ENCODE data around the gene PLAA.

DNA sequence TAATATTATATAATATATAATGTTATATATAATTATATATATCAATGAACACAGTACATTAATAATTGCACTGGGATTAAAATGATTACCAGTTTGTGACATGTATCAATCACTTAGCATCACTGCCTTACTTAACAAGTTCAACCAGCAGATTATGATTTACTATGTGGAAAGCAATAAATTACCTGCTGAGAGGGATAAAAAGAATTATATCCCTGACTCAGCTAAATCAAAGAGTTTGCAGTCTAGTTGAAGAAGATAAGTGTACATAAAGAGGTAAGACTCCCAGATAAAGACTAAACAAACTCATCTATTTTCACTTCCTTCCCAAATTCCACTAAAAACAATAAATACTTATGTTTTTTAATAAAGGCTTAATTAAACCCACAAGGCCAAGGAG, 11.2 kb downstream of the PLAA start:
- TF ChIP-seq EZH2phosphoT487 (IDR thresholded peaks at IDR 0.05; ENCODE audit: insufficient read depth, low read depth) = no peak
- no peak for TF ChIP-seq EZH2 (IDR thresholded peaks at IDR 0.05; ENCODE audit: insufficient read depth, poor library complexity, severe bottlenecking)
